ENCODE results near the gene PLEKHO2. TPM values are rescaled to one million over a fixed set of nuclear protein-coding genes. Genes with fewer than 3 reads are reported as not detected.

Gene PLEKHO2
- total RNA-seq, 1 donor from 2014 or later: 4.2 TPM

GRCh38 chr15:64905119-64905831 is 63.6 kb downstream of the PLEKHO2 start:
- peak; percentile 34 for DNase-seq (ENCODE audit: low read depth)
- H3K4me3 ChIP-seq (ENCODE audit: low read depth, low read length): no peak overlapping the region
- TF ChIP-seq CTCF (IDR thresholded peaks at IDR 0.05; ENCODE audit: insufficient read depth, low read length, severe bottlenecking): peak; percentile 81

GRCh38 chr15:64905941-64906340 is 64.2 kb downstream of the PLEKHO2 start:
- Histone ChIP-seq H3K27me3 (ENCODE audit: control insufficient read depth, insufficient read depth, low read length) (no peaks in the 10 kb centered on the region), H3K4me3 (ENCODE audit: low read depth, low read length) (no peak overlapping the region), H3K36me3 (ENCODE audit: control insufficient read depth, insufficient read depth, low read length) (no peaks in the 10 kb centered on the region)
- FAIRE-seq: no peak
- no peak for TF ChIP-seq CTCF (IDR thresholded peaks at IDR 0.05; ENCODE audit: insufficient read depth, low read length, severe bottlenecking)
- no peak for DNase-seq (ENCODE audit: low read depth)

More at GRCh38 chr15:64905119-64905831, 63.6 kb downstream of the PLEKHO2 start:
- H3K36me3 ChIP-seq (ENCODE audit: control insufficient read depth, insufficient read depth, low read length): no peaks in the 10 kb centered on the region
- no peaks in the 10 kb centered on the region for H3K27me3 ChIP-seq (ENCODE audit: control insufficient read depth, insufficient read depth, low read length)
- FAIRE-seq: no peak

GRCh38 chr15:64906402-64906801 is 64.7 kb downstream of the PLEKHO2 start:
- Histone ChIP-seq H3K4me3 (ENCODE audit: low read depth, low read length) (no peak overlapping the region), H3K27me3 (ENCODE audit: control insufficient read depth, insufficient read depth, low read length) (no peaks in the 10 kb centered on the region), H3K36me3 (ENCODE audit: control insufficient read depth, insufficient read depth, low read length) (no peaks in the 10 kb centered on the region)
- FAIRE-seq (no peak), DNase-seq (ENCODE audit: low read depth) (no peak)
- no peak for TF ChIP-seq CTCF (IDR thresholded peaks at IDR 0.05; ENCODE audit: insufficient read depth, low read length, severe bottlenecking)

- FAIRE-seq: no peak
- DNase-seq (ENCODE audit: low read depth): no peak
- H3K4me3 ChIP-seq (ENCODE audit: low read depth, low read length): no peak overlapping the region
- TF ChIP-seq CTCF (IDR thresholded peaks at IDR 0.05; ENCODE audit: insufficient read depth, low read length, severe bottlenecking): no peak
- H3K27me3 ChIP-seq (ENCODE audit: control insufficient read depth, insufficient read depth, low read length): no peaks in the 10 kb centered on the region
- H3K36me3 ChIP-seq (ENCODE audit: control insufficient read depth, insufficient read depth, low read length): no peaks in the 10 kb centered on the region
Measured at GRCh38 chr15:64907991-64908390, 66.3 kb downstream of the PLEKHO2 start.

- no peak for DNase-seq (ENCODE audit: low read depth)
- no peaks in the 10 kb centered on the region for H3K27me3 ChIP-seq (ENCODE audit: control insufficient read depth, insufficient read depth, low read length)
- no peak for FAIRE-seq
- TF ChIP-seq CTCF (IDR thresholded peaks at IDR 0.05; ENCODE audit: insufficient read depth, low read length, severe bottlenecking): no peak
- H3K36me3 ChIP-seq (ENCODE audit: control insufficient read depth, insufficient read depth, low read length): no peaks in the 10 kb centered on the region
- no peak overlapping the region for H3K4me3 ChIP-seq (ENCODE audit: low read depth, low read length)
Measured at GRCh38 chr15:64909546-64909945, 67.8 kb downstream of the PLEKHO2 start.

Data from bronchial epithelial cell (primary cell).